DOHH2 (cell line): ENCODE results near the gene ALOX5AP.

ENCODE experiments used
- EZH2phosphoT487 ChIP-seq: fragments of 200-600 bp; sonication (generic); IDR thresholded peaks from 2 replicates; pipeline ENCODE4 v1.6.1; 2017; ENCODE audit warnings: borderline replicate concordance, mild to moderate bottlenecking, antibody characterized with exemption, low read length, moderate library complexity, mixed read lengths
- TF ChIP-seq, protein P1 (sequence below): fragments of 200-600 bp; sonication (generic); IDR thresholded peaks from one replicate; pipeline ENCODE4 v1.5.1; 2014; ENCODE audit warnings: antibody characterized with exemption, mild to moderate bottlenecking, low read depth, low read length; ENCODE audit not compliant: poor library complexity, severe bottlenecking

DNA sequence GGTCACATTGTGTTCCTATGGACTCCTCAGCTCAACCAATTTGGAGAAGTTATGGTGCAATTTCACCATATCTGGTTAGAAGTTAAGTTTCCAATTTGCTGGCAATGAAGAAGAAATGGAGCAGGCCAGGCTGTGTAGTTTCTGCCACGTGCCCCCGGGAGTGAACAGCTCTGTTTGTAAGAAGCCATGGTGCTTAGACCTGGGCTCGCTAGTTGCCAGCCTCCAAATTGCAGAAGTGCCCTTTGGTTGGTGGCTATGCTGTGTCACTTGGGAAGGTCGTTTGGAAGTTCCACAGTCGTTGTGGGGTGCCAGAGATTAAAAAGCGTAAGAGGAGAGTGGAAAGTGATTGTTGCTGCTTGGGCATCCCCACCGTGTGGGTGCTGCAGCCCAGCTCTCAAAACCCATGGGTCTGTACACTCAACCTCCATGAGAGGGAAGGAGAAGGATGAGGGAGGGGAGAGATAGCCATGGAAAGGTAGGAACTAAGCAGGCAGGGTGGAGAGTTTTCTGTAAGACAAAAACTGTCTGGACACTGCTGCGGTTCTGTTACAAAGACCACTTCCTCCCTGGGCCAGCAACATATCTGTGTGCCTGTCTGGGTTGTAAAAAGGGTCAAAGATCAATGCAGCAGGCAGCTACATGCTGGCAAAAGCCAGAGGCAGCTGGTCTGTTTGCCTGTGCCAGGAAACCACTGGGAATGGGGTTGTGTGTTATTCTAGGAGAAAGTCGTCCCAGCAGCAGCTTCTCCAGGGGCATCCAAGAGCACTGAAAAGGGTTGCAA lies 10.8 kb downstream of the ALOX5AP start:
- TF ChIP-seq, protein P1, sequence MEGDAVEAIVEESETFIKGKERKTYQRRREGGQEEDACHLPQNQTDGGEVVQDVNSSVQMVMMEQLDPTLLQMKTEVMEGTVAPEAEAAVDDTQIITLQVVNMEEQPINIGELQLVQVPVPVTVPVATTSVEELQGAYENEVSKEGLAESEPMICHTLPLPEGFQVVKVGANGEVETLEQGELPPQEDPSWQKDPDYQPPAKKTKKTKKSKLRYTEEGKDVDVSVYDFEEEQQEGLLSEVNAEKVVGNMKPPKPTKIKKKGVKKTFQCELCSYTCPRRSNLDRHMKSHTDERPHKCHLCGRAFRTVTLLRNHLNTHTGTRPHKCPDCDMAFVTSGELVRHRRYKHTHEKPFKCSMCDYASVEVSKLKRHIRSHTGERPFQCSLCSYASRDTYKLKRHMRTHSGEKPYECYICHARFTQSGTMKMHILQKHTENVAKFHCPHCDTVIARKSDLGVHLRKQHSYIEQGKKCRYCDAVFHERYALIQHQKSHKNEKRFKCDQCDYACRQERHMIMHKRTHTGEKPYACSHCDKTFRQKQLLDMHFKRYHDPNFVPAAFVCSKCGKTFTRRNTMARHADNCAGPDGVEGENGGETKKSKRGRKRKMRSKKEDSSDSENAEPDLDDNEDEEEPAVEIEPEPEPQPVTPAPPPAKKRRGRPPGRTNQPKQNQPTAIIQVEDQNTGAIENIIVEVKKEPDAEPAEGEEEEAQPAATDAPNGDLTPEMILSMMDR: no peak
- TF ChIP-seq EZH2phosphoT487: no peak
